NCI-H510A (cell line): ENCODE data around the gene RBFOX2.
"Not testable (repeated sequence)": the region's sequence is repeated elsewhere in the genome, so short reads cannot be mapped to it uniquely, and the experiment has no call there.

Source experiments
- DNase-seq: peaks from one replicate; lab custom pipeline; 2025; lab: John Stamatoyannopoulos, UW

RBFOX2 gene

GRCh38 chr22:36042240-36042639 is 13.6 kb upstream of the RBFOX2 start:
- DNase-seq = no peak

- no peak for DNase-seq
Measured at GRCh38 chr22:36039125-36039524, 10.5 kb upstream of the RBFOX2 start.

GRCh38 chr22:36037102-36037758 is 8.6 kb upstream of the RBFOX2 start:
- DNase-seq = no peak

GRCh38 chr22:36036167-36036624 is 7.6 kb upstream of the RBFOX2 start:
- no peak for DNase-seq

- DNase-seq = no peak
Measured at GRCh38 chr22:36032611-36033010, 4.0 kb upstream of the RBFOX2 start.

GRCh38 chr22:36029406-36029755 is 757 bp upstream of the RBFOX2 start:
- no peak for DNase-seq

GRCh38 chr22:36027935-36028645 is 534 bp downstream of the RBFOX2 start:
- peak; percentile 42 for DNase-seq

- no peak for DNase-seq
Measured at GRCh38 chr22:36027579-36027934, 1.1 kb downstream of the RBFOX2 start.

GRCh38 chr22:36026741-36027140 is 1.9 kb downstream of the RBFOX2 start:
- DNase-seq = no peak

GRCh38 chr22:36022697-36023096 is 5.9 kb downstream of the RBFOX2 start:
- DNase-seq = no peak

GRCh38 chr22:36022162-36022561 is 6.5 kb downstream of the RBFOX2 start:
- no peak for DNase-seq

GRCh38 chr22:36021606-36022153 is 6.9 kb downstream of the RBFOX2 start:
- no peak for DNase-seq

GRCh38 chr22:36020865-36021264 is 7.8 kb downstream of the RBFOX2 start:
- DNase-seq = not testable (repeated sequence)

- peak; percentile 25 for DNase-seq
Measured at GRCh38 chr22:36017651-36018091, 11.0 kb downstream of the RBFOX2 start.

GRCh38 chr22:36016684-36017083 is 11.9 kb downstream of the RBFOX2 start:
- DNase-seq = no peak

GRCh38 chr22:36015811-36016529 is 12.7 kb downstream of the RBFOX2 start:
- no peak for DNase-seq

- no peak for DNase-seq
Measured at GRCh38 chr22:36015155-36015810, 13.3 kb downstream of the RBFOX2 start.

- DNase-seq = no peak
Measured at GRCh38 chr22:36014546-36015074, 14.0 kb downstream of the RBFOX2 start.

GRCh38 chr22:36012332-36012731 is 16.3 kb downstream of the RBFOX2 start:
- DNase-seq = no peak

- no peak for DNase-seq
Measured at GRCh38 chr22:36010882-36011281, 17.7 kb downstream of the RBFOX2 start.

GRCh38 chr22:36010090-36010489 is 18.5 kb downstream of the RBFOX2 start:
- peak; percentile 77 for DNase-seq

- no peak for DNase-seq
Measured at GRCh38 chr22:36009085-36009484, 19.5 kb downstream of the RBFOX2 start.
